Lung (tissue), 12 donors: ENCODE results near the gene KLHL21. TPM values are rescaled to one million over a fixed set of nuclear protein-coding genes. Genes with fewer than 3 reads are reported as not detected.
A peak's percentile ranks its signal among the peaks of the same experiment; 100 is the strongest.

Experiments used
- ATAC-seq: fragments of 200-7000 bp; cut with Tn5 transposase; one replicate; pipeline ENCODE4 v1.9.1; 2020; ENCODE audit warnings: moderate number of reproducible peaks; ENCODE audit not compliant: insufficient read depth, low FRiP score
- DNase-seq, 3 donors: peaks; one replicate each; pipeline ENCODE4 v3.0.0-alpha.2; 2013 to 2017
- H3K27ac ChIP-seq, 2 donors: one replicate each; pipeline ENCODE4 v1.5.1; 2013; ENCODE audit warnings: mild to moderate bottlenecking in 2 of 2, moderate library complexity in 2 of 2, control low read depth in 1 of 2, inconsistent platforms in 1 of 2, low read depth in 1 of 2, low read length in 1 of 2
- H3K27me3 ChIP-seq, 3 donors: one replicate each; pipeline ENCODE4 v1.5.1; 2013; ENCODE audit warnings: low read length in 2 of 3; ENCODE audit not compliant: control insufficient read depth in 3 of 3, insufficient read depth in 3 of 3
- H3K36me3 ChIP-seq, 4 donors: one replicate each; pipeline ENCODE4 v1.5.1; 2013; ENCODE audit warnings: low read length in 4 of 4, mild to moderate bottlenecking in 1 of 4, moderate library complexity in 1 of 4; ENCODE audit not compliant: control insufficient read depth in 4 of 4, insufficient read depth in 4 of 4
- H3K4me1 ChIP-seq, 5 donors: one replicate each; pipeline ENCODE4 v1.5.1; 2013; ENCODE audit warnings: low read length in 5 of 5, mild to moderate bottlenecking in 2 of 5, moderate library complexity in 1 of 5; ENCODE audit not compliant: control insufficient read depth in 5 of 5, insufficient read depth in 5 of 5
- H3K4me3 ChIP-seq: one replicate; pipeline ENCODE4 v1.5.1; 2013; ENCODE audit warnings: mild to moderate bottlenecking, control low read depth, moderate library complexity
- H3K9ac ChIP-seq, 2 donors: one replicate each; pipeline ENCODE4 v1.5.1; 2013; ENCODE audit warnings: low read length in 2 of 2, control low read depth in 1 of 2; ENCODE audit not compliant: insufficient read depth in 1 of 2
- H3K9me3 ChIP-seq, 4 donors: one replicate each; pipeline ENCODE4 v1.5.1; 2013; ENCODE audit warnings: low read length in 3 of 4, mild to moderate bottlenecking in 1 of 4, moderate library complexity in 1 of 4; ENCODE audit not compliant: control insufficient read depth in 4 of 4, insufficient read depth in 3 of 4
- CTCF ChIP-seq: IDR thresholded peaks from 2 replicates; pipeline ENCODE4 v1.5.1; 2012; ENCODE audit warnings: mild to moderate bottlenecking; ENCODE audit errors: control extremely low read depth, extremely low read depth
- WGBS, 2 donors: extraction: QIAGEN DNeasy Blood & Tissue Kit; methylation state at CpG; one replicate each; pipeline ENCODE4 v1.1.7; 2013; 5-methylcytosine and 5-hydroxymethylcytosine counted together
- polyA plus RNA-seq, 2 donors: library from polyadenylated mRNA; stranded (reverse); fragments of 200-250 nt; gene quantifications; one replicate each; pipeline ENCODE4 v1.2.1, GENCODE V29; 2013
- total RNA-seq, 2 donors: library from RNA; depleted of rRNA in 1 of 2; stranded (reverse); fragments of >200 nt in 1 of 2; gene quantifications; one replicate each; pipeline ENCODE4 v1.2.1, GENCODE V29; 2014 to 2021
- donor health status: control.
- donor health status: control.
- donor health status: Bipolar disorder and iron deficiency.
- donor health status: healthy.
- donor health status: DM: yes; HTN: yes; CAD: no.

The KLHL21 gene
- total and polyA plus RNA-seq, 4 donors: 9.2 to 31.3 (median 19.7) TPM

- H3K36me3 ChIP-seq: peaks cover 0 to 26% (median 11%) of the 10 kb centered on the region in 4 donors
- no peak overlapping the region for H3K27ac ChIP-seq
- ATAC-seq: no peak
- H3K4me1 ChIP-seq: peaks cover 0 to 15% (median 6%) of the 10 kb centered on the region in 5 donors
- H3K9me3 ChIP-seq: no peaks in the 10 kb centered on the region
- no peak overlapping the region for H3K4me3 ChIP-seq
- no peak for DNase-seq
- WGBS, 2 donors: 85 to 93% methylated on average over 12 of the region's 12 CpGs
- no peak overlapping the region for H3K9ac ChIP-seq
- H3K27me3 ChIP-seq: no peaks in the 10 kb centered on the region
- no peak for TF ChIP-seq CTCF
Measured at GRCh38 chr1:6585081-6585722, 17.5 kb downstream of the KLHL21 start.

DNA sequence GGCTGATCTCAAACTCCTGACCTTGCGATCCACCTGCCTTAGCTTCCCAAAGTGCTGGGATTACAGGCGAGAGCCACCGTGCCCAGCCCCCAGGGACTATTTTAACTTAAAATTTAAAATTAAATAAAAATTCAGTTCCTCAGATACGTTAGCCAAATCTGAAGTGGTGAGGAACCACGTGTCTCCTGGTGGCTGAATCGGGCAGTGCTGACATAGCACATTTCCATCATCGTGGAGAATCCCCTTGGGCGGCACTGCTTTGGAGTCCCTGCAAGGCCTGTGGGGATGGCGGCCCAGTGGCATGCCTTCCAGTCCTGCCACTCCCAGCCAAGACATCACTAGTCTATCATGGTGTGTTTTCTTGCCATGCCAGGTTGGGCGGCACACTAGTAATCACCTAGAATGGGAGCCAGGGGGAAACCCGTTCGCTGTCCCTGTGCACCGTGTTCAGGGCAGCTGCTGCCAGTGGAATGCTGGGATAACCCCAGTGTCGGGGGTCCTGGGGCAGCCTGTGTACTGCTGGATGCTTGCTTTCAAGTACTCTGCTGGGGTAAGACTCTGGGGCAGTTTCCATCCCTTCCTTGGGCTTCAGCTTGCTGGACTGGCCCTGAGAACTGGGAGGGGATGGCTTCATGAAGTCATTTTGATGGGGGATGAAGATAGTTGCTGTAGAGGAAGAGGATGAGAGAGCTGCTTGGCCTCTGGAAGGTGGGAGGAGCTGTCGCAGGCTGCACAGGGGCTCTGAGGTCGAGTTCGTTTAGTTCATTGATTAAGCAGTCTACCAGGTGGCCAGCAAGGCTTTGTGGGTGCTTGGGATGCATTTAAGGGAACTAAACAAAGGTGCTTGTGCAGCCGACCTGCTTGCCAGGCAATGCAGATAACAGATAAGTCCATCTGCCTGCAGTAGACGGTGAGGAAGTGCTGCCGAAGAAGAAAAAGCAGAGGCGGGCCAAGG lies 18.3 kb downstream of the KLHL21 start:
- H3K27me3 ChIP-seq: no peaks in the 10 kb centered on the region
- H3K9me3 ChIP-seq: no peaks in the 10 kb centered on the region
- peaks cover 0 to 18% (median 6%) of the 10 kb centered on the region in 5 donors for H3K4me1 ChIP-seq
- no peak overlapping the region for H3K9ac ChIP-seq
- H3K36me3 ChIP-seq: peaks cover 0 to 23% (median 7%) of the 10 kb centered on the region in 4 donors
- no peak for ATAC-seq
- no peak for DNase-seq
- H3K27ac ChIP-seq: no peak overlapping the region
- no peak for TF ChIP-seq CTCF
- WGBS, 2 donors: 82 to 88% methylated on average over 21 of the region's 21 CpGs
- H3K4me3 ChIP-seq: no peak overlapping the region

DNA sequence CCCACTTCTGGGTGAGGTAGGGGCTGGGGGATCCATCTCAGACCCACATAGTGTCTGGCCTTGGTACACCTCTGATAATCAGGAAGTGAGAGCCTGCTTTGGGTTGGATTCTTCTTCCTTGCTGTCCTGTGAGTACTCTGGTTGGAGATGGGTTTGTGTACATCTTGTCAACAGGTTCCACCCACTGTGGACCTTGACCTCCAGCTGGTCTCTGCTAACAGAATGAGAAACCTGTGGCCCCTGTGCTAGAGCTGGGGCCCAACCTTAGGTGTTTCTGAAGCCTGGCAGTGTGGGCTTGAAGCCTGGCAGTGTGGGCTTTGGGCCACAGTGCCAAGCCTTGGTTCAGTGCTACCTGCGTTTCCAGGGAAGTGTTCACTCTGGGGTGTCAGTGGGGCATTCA lies 20.3 kb downstream of the KLHL21 start:
- no peak overlapping the region for H3K4me3 ChIP-seq
- peaks cover 0 to 25% (median 8%) of the 10 kb centered on the region in 5 donors for H3K4me1 ChIP-seq
- peak overlapping the region in 1 of 2 donors; percentile 21 for H3K27ac ChIP-seq

More for the DNA sequence above, 20.3 kb downstream of the KLHL21 start:
- no peak for TF ChIP-seq CTCF
- Histone ChIP-seq H3K9me3 (no peaks in the 10 kb centered on the region), H3K9ac (no peak overlapping the region), H3K27me3 (no peaks in the 10 kb centered on the region), H3K36me3 (peaks cover 0 to 3% (median 1%) of the 10 kb centered on the region in 4 donors)
- ATAC-seq (no peak), DNase-seq (no peak)
- 82 to 95% methylated on average over 1 of the region's 1 CpG for WGBS, 2 donors
